Activated naive CD4-positive, alpha-beta T cell treated with anti-CD3 and anti-CD28 coated beads for 36 hours (primary cell): ENCODE results near the gene TATDN3. TPM values are rescaled to one million over a fixed set of nuclear protein-coding genes. Genes with fewer than 3 reads are reported as not detected.
"Not testable (repeated sequence)": the region's sequence is repeated elsewhere in the genome, so short reads cannot be mapped to it uniquely, and the experiment has no call there.

ENCODE experiments used
- CTCF ChIA-PET: fragments of 350-600 bp; sonication (Branson Sonifier 250); formaldehyde crosslinking; loops from one replicate; lab custom pipeline; 2021; ENCODE audit warnings: antibody characterized with exemption; lab: Charles Lee
- DNase-seq: peaks from one replicate; pipeline ENCODE4 v3.0.0-alpha.2; 2020
- H3K27ac Mint-ChIP-seq: one replicate; pipeline ENCODE4 v1.8.0; 2021; ENCODE audit warnings: mild to moderate bottlenecking, mixed read lengths
- H3K27me3 Mint-ChIP-seq: one replicate; pipeline ENCODE4 v1.8.0; 2021; ENCODE audit warnings: low read depth, mixed read lengths
- H3K36me3 Mint-ChIP-seq: one replicate; pipeline ENCODE4 v1.8.0; 2021; ENCODE audit warnings: low read depth, mixed read lengths
- H3K4me1 Mint-ChIP-seq: one replicate; pipeline ENCODE4 v1.8.0; 2021; ENCODE audit warnings: low read depth, mixed read lengths
- H3K4me3 Mint-ChIP-seq: one replicate; pipeline ENCODE4 v1.8.0; 2021; ENCODE audit warnings: mild to moderate bottlenecking, moderate library complexity, mixed read lengths
- H3K9me3 Mint-ChIP-seq: one replicate; pipeline ENCODE4 v1.8.0; 2021; ENCODE audit warnings: mixed read lengths
- intact Hi-C: fragments of 100-400 bp; cut with micrococcal nuclease; formaldehyde crosslinking; loops from one replicate; pipeline ENCODE4 v1.15.1; 2023
- total RNA-seq, 2 experiments: library from RNA; stranded (reverse); gene quantifications; one replicate each; pipeline ENCODE4 v1.2.3, GENCODE V29; 2021

Gene TATDN3
- total RNA-seq, 2 experiments from 2014 or later: 14.9 to 16.9 TPM

DNA sequence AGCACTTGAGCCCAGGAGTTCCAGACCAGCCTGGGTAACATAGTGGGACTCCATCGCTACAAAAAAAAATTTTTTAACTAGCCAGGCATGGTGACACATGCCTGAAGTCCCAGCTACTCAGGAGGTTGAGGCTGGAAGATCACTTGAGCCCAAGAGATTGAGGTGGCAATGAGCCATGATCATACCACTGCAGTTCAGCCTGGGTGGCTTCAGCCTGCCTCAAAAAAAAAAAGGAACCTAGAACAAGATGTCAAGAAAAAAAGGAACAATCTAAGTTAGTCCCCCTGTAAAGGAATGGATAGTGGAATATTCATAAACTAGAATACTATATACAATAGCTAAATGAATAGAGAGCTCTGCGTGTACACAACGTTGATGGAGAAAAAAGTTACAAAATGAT, 14.5 kb upstream of the TATDN3 start:
- intact Hi-C loops: no loop called here
- no peak for DNase-seq
- no peak overlapping the region for H3K4me3 Mint-ChIP-seq
- CTCF ChIA-PET: interaction anchor here (0.6 to 1.7 kb wide), 12 partner anchors 8 to 325 kb away, joined by 3 to 8 read pairs (median 3); no protein-coding TSS in a partner anchor
- peaks cover 17% of the 10 kb centered on the region for H3K4me1 Mint-ChIP-seq
- no peaks in the 10 kb centered on the region for H3K9me3 Mint-ChIP-seq
- no peaks in the 10 kb centered on the region for H3K27me3 Mint-ChIP-seq
- peaks cover 24% of the 10 kb centered on the region for H3K36me3 Mint-ChIP-seq
- no peak overlapping the region for H3K27ac Mint-ChIP-seq

DNA sequence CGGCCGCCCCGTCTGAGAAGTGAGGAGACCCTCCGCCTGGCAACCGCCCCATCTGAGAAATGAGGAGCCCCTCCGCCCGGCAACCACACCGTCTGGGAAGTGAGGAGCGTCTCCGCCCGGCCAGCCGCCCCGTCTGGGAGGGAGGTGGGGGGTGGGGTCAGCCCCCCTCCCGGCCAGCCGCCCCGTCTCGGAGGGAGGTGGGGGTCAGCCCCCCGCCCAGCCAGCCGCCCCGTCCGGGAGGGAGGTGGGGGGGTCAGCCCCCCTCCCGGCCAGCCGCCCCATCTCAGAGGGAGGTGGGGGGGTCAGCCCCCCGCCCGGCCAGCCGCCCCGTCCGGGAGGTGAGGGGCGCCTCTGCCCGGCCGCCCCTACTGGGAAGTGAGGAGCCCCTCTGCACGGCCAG, 12.6 kb upstream of the TATDN3 start:
- H3K4me1 Mint-ChIP-seq: peaks cover 18% of the 10 kb centered on the region
- CTCF ChIA-PET, H3K9me3 Mint-ChIP-seq, DNase-seq, H3K27me3 Mint-ChIP-seq, H3K27ac Mint-ChIP-seq, intact Hi-C loops, H3K4me3 Mint-ChIP-seq: not testable (repeated sequence)
- peaks cover 21% of the 10 kb centered on the region for H3K36me3 Mint-ChIP-seq

DNA sequence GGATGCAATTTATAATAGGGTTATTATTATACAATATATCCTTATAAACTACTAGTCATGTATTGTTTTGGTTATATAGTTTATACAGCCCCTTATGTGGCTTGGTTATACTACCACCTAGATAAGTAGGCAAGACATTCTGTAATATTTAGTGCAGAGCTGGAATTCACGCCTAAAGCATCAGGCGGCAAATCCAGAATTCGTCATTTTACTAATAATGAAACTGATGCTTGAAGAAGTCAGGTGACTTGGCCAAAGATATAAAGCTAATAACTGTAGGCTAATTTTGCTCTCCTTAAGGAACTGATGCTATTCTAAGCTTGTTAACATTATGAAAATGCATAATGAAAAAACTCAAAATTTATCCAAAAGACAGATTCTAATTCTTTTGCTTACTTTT, 10.9 kb upstream of the TATDN3 start:
- no peak overlapping the region for H3K4me3 Mint-ChIP-seq
- H3K36me3 Mint-ChIP-seq: peaks cover 18% of the 10 kb centered on the region
- no peaks in the 10 kb centered on the region for H3K9me3 Mint-ChIP-seq
- H3K4me1 Mint-ChIP-seq: peaks cover 11% of the 10 kb centered on the region
- CTCF ChIA-PET: interaction anchor here (1.2 to 3.6 kb wide), 9 partner anchors 31 to 323 kb away, joined by 3 to 35 read pairs (median 13); partner anchors contain the start of gene BATF3
- no peak overlapping the region for H3K27ac Mint-ChIP-seq
- intact Hi-C loops: no loop called here
- no peak for DNase-seq
- H3K27me3 Mint-ChIP-seq: no peaks in the 10 kb centered on the region

DNA sequence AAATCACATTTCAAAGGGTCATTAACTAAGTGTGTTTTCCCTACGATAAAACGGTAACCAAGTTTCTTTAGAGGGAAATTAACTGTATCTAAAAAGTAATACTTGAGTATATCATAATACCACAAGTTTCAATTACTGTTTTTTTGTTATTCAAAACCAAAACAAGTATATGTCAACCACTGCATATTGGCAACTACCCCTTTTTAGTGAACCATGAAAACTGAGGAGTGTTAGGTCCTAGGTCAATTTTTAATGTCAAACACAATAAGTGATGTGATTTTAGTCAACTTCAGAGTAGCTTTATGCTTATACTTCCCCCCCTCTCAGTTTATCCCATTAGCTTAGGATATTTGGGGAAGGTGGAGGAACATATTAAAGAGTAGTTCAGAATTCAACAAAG, 10.5 kb upstream of the TATDN3 start:
- CTCF ChIA-PET: interaction anchor here (1.0 to 3.6 kb wide), 16 partner anchors 8 to 325 kb away, joined by 3 to 35 read pairs (median 7); partner anchors contain the start of gene BATF3
- DNase-seq: no peak
- H3K36me3 Mint-ChIP-seq: peaks cover 20% of the 10 kb centered on the region
- peaks cover 11% of the 10 kb centered on the region for H3K4me1 Mint-ChIP-seq
- no peak overlapping the region for H3K27ac Mint-ChIP-seq
- H3K27me3 Mint-ChIP-seq: no peaks in the 10 kb centered on the region
- intact Hi-C loops: no loop called here
- no peaks in the 10 kb centered on the region for H3K9me3 Mint-ChIP-seq
- no peak overlapping the region for H3K4me3 Mint-ChIP-seq

- Mint-ChIP-seq H3K4me1 (peaks cover 13% of the 10 kb centered on the region), H3K9me3 (no peaks in the 10 kb centered on the region), H3K27me3 (no peaks in the 10 kb centered on the region), H3K27ac (no peak overlapping the region), H3K4me3 (no peak overlapping the region), H3K36me3 (peaks cover 23% of the 10 kb centered on the region)
- CTCF ChIA-PET: interaction anchor here (0.5 to 3.6 kb wide), 24 partner anchors 8 to 358 kb away, joined by 3 to 35 read pairs (median 4); partner anchors contain the start of genes BATF3 and NSL1
- intact Hi-C loops: loop anchor here (1.0 to 2.0 kb wide), 6 partner anchors 30 to 325 kb away; partner anchors contain the start of gene BATF3
- peak; percentile 13 for DNase-seq
These were observed 9.1 kb upstream of the TATDN3 start for GRCh38 chr1:212782422-212783154.

GRCh38 chr1:212783976-212784375, 7.7 kb upstream of the TATDN3 start:
- no peak overlapping the region for H3K4me3 Mint-ChIP-seq
- DNase-seq: no peak
- no peak overlapping the region for H3K27ac Mint-ChIP-seq
- H3K27me3 Mint-ChIP-seq: no peaks in the 10 kb centered on the region
- H3K4me1 Mint-ChIP-seq: peaks cover 16% of the 10 kb centered on the region
- CTCF ChIA-PET: interaction anchor here (1.0 to 2.7 kb wide), 3 partner anchors 15 to 119 kb away, joined by 3 to 6 read pairs (median 5); partner anchors contain the start of gene BATF3
- intact Hi-C loops: loop anchor here (2.0 kb wide), 1 partner anchor 211 kb away; no protein-coding TSS in a partner anchor
- no peaks in the 10 kb centered on the region for H3K9me3 Mint-ChIP-seq
- peaks cover 17% of the 10 kb centered on the region for H3K36me3 Mint-ChIP-seq

- intact Hi-C loops: no loop called here
- no peak for DNase-seq
- H3K9me3 Mint-ChIP-seq: no peaks in the 10 kb centered on the region
These were observed 5.8 kb upstream of the TATDN3 start for GRCh38 chr1:212785871-212786270.

DNA sequence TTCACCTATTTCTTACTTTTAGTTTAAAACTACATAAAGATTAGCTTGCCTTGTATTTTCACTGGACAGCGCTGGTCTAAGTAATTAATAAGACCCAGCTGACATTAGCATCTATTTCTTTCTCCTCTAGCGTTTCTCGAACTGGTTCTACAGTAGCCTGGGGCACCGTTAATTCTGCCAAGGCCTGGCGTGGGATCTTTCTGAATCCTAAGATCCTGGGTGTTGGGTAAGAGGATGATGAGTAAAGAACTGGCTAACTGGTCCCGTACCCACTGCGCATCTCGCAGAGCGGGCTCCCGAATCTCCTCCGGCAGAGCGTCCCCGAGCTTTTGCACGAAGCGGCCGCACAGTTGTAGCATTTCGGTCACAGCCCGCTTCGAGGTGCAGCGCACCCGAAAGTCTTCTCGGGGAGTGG, 426 bp upstream of the TATDN3 start:
- no peaks in the 10 kb centered on the region for H3K9me3 Mint-ChIP-seq
- peak overlapping the region; percentile 90 for H3K27ac Mint-ChIP-seq
- H3K27me3 Mint-ChIP-seq: no peaks in the 10 kb centered on the region
- no peak for DNase-seq
- H3K4me3 Mint-ChIP-seq: peak overlapping the region; percentile 99
- H3K4me1 Mint-ChIP-seq: peaks cover 33% of the 10 kb centered on the region
- CTCF ChIA-PET: interaction anchor here (0.6 to 1.7 kb wide), 11 partner anchors 9 to 126 kb away, joined by 3 to 8 read pairs (median 3); partner anchors contain the start of genes BATF3 and FLVCR1
- intact Hi-C loops: loop anchor here (1.0 to 5.0 kb wide), 11 partner anchors 40 to 1534 kb away; partner anchors contain the start of genes ANGEL2, ATF3, FLVCR1 and RCOR3
- peaks cover 9% of the 10 kb centered on the region for H3K36me3 Mint-ChIP-seq

More at GRCh38 chr1:212785871-212786270, 5.8 kb upstream of the TATDN3 start:
- CTCF ChIA-PET: interaction anchor here (0.6 to 3.2 kb wide), 7 partner anchors 26 to 330 kb away, joined by 3 to 15 read pairs (median 6); partner anchors contain the start of gene BATF3
- Mint-ChIP-seq H3K27me3 (no peaks in the 10 kb centered on the region), H3K27ac (peak overlapping the region; percentile 15), H3K4me1 (peaks cover 25% of the 10 kb centered on the region), H3K4me3 (no peak overlapping the region), H3K36me3 (peaks cover 17% of the 10 kb centered on the region)

- Mint-ChIP-seq H3K27ac (peak overlapping the region; percentile 90), H3K27me3 (no peaks in the 10 kb centered on the region), H3K4me1 (peaks cover 31% of the 10 kb centered on the region), H3K4me3 (peak overlapping the region; percentile 99), H3K36me3 (peaks cover 6% of the 10 kb centered on the region), H3K9me3 (no peaks in the 10 kb centered on the region)
- no peak for DNase-seq
- CTCF ChIA-PET: interaction anchor here (0.6 to 2.7 kb wide), 5 partner anchors 22 to 220 kb away, joined by 3 to 9 read pairs (median 4); no protein-coding TSS in a partner anchor
- intact Hi-C loops: loop anchor here (1.0 to 5.0 kb wide), 3 partner anchors 757 to 1535 kb away; partner anchors contain the start of genes DTL, INTS7 and RCOR3
These were observed 758 bp downstream of the TATDN3 start for GRCh38 chr1:212792396-212792908.

GRCh38 chr1:212794561-212795014, 2.9 kb downstream of the TATDN3 start:
- intact Hi-C loops: loop anchor here (5.0 kb wide), 2 partner anchors 1112 to 1537 kb away; partner anchors contain the start of gene RCOR3
- Mint-ChIP-seq H3K4me1 (peaks cover 28% of the 10 kb centered on the region), H3K36me3 (peaks cover 11% of the 10 kb centered on the region), H3K27me3 (no peaks in the 10 kb centered on the region), H3K9me3 (no peaks in the 10 kb centered on the region), H3K4me3 (no peak overlapping the region), H3K27ac (no peak overlapping the region)
- no peak for DNase-seq
- CTCF ChIA-PET: interaction anchor here (1.0 to 2.7 kb wide), 5 partner anchors 12 to 200 kb away, joined by 3 to 9 read pairs (median 4); no protein-coding TSS in a partner anchor

DNA sequence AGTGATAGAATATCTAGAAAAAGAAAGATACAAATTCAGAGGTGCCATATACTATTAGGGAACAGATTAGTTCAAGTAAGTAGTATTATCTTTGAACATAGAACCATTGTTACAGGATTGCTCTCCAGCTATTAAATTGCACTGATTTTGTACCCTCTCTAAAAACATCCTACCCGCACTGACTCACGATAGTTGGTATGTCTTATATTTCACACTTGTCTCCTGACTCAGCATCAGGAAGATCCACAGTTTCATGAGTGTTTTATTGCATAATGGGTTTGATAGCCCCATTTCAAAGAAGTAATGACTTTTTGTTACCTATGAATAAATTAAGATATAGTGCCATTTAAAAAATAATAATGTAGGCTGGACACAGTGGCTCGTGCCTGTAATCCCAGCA, 6.0 kb downstream of the TATDN3 start:
- CTCF ChIA-PET: no interaction called here
- peaks cover 14% of the 10 kb centered on the region for H3K4me1 Mint-ChIP-seq
- H3K27ac Mint-ChIP-seq: no peak overlapping the region
- DNase-seq: no peak
- no peaks in the 10 kb centered on the region for H3K27me3 Mint-ChIP-seq
- H3K9me3 Mint-ChIP-seq: no peaks in the 10 kb centered on the region
- H3K4me3 Mint-ChIP-seq: no peak overlapping the region
- intact Hi-C loops: no loop called here
- peaks cover 10% of the 10 kb centered on the region for H3K36me3 Mint-ChIP-seq

- intact Hi-C loops: no loop called here
- no peaks in the 10 kb centered on the region for H3K27me3 Mint-ChIP-seq
- H3K36me3 Mint-ChIP-seq: peaks cover 13% of the 10 kb centered on the region
- no peaks in the 10 kb centered on the region for H3K9me3 Mint-ChIP-seq
- no peak overlapping the region for H3K4me3 Mint-ChIP-seq
- H3K4me1 Mint-ChIP-seq: no peaks in the 10 kb centered on the region
- no peak for DNase-seq
- no peak overlapping the region for H3K27ac Mint-ChIP-seq
- CTCF ChIA-PET: interaction anchor here (0.9 kb wide), 1 partner anchor 14 kb away, joined by 5 read pairs; no protein-coding TSS in a partner anchor
These were observed 14.1 kb downstream of the TATDN3 start for GRCh38 chr1:212805767-212806166.
